Stimulated activated CD4-positive, alpha-beta T cell treated with anti-CD3 and anti-CD28 coated beads, Interleukin-2, amount 100 ng/mL, for 24 hours (primary cell): Measurements from ENCODE around the gene APOA5.
"Not testable (repeated sequence)": the region's sequence is repeated elsewhere in the genome, so short reads cannot be mapped to it uniquely, and the experiment has no call there.

Source experiments
- DNase-seq, 2 donors: peaks; one replicate each; pipeline ENCODE4 v3.0.0-alpha.2; 2020

The APOA5 gene

GRCh38 chr11:116827461-116827860 is 35.8 kb upstream of the APOA5 start:
- DNase-seq: no peak

GRCh38 chr11:116826751-116827431 is 35.2 kb upstream of the APOA5 start:
- DNase-seq: no peak

- no peak for DNase-seq
Observed at GRCh38 chr11:116825854-116826750, 34.4 kb upstream of the APOA5 start.

GRCh38 chr11:116825434-116825833 is 33.8 kb upstream of the APOA5 start:
- no peak for DNase-seq

- DNase-seq: no peak
Observed at GRCh38 chr11:116823031-116823843, 31.6 kb upstream of the APOA5 start, which contains the start of gene APOA4. APOA4 (minus strand) TSS chr11:116823304; CDS start chr11:116823191, 113 bp downstream.

- DNase-seq: no peak
Observed at GRCh38 chr11:116822575-116822974, 30.9 kb upstream of the APOA5 start.

GRCh38 chr11:116821050-116821918 is 29.6 kb upstream of the APOA5 start:
- DNase-seq: no peak

- no peak for DNase-seq
Observed at GRCh38 chr11:116819049-116819448, 27.4 kb upstream of the APOA5 start.

GRCh38 chr11:116814502-116814901 is 22.8 kb upstream of the APOA5 start:
- no peak for DNase-seq

GRCh38 chr11:116813781-116814471 is 22.2 kb upstream of the APOA5 start:
- no peak for DNase-seq

GRCh38 chr11:116813170-116813569 is 21.5 kb upstream of the APOA5 start:
- no peak for DNase-seq

GRCh38 chr11:116812109-116812508 is 20.4 kb upstream of the APOA5 start:
- no peak for DNase-seq

GRCh38 chr11:116811194-116811593 is 19.5 kb upstream of the APOA5 start:
- no peak for DNase-seq

GRCh38 chr11:116808262-116809175 is 16.8 kb upstream of the APOA5 start:
- no peak for DNase-seq

- no peak for DNase-seq
Observed at GRCh38 chr11:116807601-116808261, 16.1 kb upstream of the APOA5 start.

GRCh38 chr11:116804001-116804400 is 12.3 kb upstream of the APOA5 start:
- DNase-seq: no peak

GRCh38 chr11:116801662-116802061 is 10.0 kb upstream of the APOA5 start:
- not testable (repeated sequence) for DNase-seq

- DNase-seq: no peak
Observed at GRCh38 chr11:116800610-116801009, 8.9 kb upstream of the APOA5 start.

GRCh38 chr11:116798368-116798767 is 6.7 kb upstream of the APOA5 start:
- no peak for DNase-seq

- DNase-seq: no peak
Observed at GRCh38 chr11:116797816-116798215, 6.1 kb upstream of the APOA5 start.
